Measurements from ENCODE around the gene GNA12.

- TF ChIP-seq CTCF (IDR thresholded peaks at IDR 0.05; ENCODE audit: borderline replicate concordance, extremely low read depth, low read length, poor library complexity, severe bottlenecking) = no peak
- TF ChIP-seq EZH2 (IDR thresholded peaks at IDR 0.05; ENCODE audit: borderline replicate concordance, low read depth, low read length, severe bottlenecking) = no peak
Observed at GRCh38 chr7:2764621-2765020, 79.5 kb downstream of the GNA12 start.

Data from DND-41 (cell line).